GM18858 (cell line): ENCODE data around the gene MAN1C1.

Experiments used
- ATAC-seq: cut with Tn5 transposase; IDR thresholded peaks from one replicate; pipeline ENCODE4 v1.9.1; 2021; ENCODE audit not compliant: unreplicated experiment

The MAN1C1 gene

DNA sequence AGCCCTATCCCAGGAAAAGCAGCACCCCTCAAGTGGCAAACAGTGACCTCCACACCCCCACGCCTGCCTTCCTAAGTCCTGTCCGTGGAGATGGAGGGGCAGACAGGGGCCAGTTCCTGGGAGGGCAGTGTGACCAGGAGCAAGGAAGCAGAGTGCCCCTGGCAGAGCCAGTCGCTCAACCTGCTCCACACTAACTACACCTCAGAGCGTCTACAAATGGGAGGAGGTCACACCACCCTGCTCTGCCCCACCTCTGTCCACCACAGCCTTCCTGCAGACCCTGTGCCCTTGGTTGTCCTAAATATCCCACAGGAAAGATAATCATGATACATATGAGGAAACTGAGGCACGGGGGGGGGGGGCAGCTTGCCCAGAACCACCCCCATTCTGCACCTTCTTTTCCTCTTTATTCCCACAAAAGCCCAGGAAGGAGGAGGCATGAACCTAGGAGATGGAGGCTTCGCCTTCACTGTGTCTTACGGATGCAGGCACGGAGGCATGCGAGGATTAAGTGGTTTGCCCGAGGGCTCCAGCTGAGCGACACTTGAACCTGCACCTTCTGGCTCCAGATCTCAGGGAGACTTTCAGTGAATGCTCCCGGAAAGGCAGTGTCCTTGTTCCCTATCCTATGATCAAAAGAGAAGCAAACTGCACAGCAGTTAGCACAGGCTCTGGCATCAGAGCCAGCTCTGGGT is 140.7 kb downstream of the MAN1C1 start:
- no peak for ATAC-seq

DNA sequence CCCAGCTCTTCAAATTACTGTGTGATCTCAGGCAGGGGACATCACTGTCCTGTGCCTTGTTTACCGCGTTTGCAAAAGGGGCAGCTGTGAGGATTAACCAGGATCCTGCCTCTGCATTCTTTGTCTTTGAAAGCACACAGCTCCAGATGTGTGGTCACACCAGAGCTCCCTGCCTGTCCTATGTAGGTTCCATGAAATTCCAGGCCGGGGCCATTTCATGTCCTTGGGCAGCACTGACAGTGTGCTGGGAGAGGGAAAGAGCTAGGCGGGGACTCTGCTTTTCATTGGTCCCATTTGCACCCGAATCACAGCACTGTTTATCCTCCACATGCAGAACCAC is 141.2 kb downstream of the MAN1C1 start:
- no peak for ATAC-seq

DNA sequence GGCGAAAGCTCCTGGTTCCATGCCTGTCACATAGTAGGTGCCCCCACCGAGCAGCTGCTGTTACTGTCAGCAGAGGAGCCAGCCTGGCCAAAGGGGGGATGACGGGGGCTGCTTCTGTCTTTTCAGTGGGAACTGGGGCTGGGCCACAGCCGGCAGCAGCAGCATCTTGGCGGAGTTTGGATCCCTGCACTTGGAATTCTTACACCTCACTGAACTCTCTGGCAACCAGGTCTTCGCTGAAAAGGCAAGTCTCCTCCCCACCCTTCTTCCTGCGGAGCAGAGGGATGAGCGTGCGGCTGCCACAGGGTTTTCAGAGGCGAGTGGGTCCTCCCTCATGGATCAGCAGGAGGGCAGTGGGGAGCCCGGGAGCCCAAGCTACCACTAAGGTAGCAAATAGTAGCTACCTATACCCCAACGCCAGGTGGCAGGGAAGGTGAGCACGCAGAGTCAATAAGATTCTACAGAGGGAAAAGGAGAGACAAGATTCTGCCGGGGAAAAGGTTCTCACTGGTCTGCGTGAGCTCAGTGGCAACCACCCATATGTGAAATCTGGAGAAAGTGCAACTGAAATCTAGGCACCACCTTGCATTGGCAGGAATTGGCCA is 142.0 kb downstream of the MAN1C1 start:
- ATAC-seq = no peak

- ATAC-seq = no peak
Measured at GRCh38 chr1:25760122-25760719, 143.6 kb downstream of the MAN1C1 start.

GRCh38 chr1:25760871-25761270 is 144.3 kb downstream of the MAN1C1 start:
- ATAC-seq = no peak

DNA sequence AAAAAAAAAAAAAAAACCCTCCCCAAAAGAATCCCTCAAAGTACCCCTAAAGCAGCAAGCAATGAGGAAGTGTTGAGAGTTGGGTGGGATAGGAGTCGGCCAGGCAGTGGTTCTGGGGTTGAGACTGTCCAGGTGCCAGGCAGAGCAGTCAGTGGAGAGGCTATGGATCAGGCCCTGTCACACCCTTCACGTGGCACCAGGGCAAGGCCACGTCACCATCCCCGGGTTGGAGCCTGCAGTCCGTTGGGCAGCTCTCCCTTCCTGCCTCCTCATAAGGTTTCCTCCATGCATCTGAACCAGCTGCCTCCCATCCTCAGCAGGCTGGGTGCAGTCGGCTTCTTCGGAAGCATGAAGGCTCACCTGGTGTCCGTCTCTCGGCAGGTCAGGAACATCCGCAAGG is 146.9 kb downstream of the MAN1C1 start:
- no peak for ATAC-seq

DNA sequence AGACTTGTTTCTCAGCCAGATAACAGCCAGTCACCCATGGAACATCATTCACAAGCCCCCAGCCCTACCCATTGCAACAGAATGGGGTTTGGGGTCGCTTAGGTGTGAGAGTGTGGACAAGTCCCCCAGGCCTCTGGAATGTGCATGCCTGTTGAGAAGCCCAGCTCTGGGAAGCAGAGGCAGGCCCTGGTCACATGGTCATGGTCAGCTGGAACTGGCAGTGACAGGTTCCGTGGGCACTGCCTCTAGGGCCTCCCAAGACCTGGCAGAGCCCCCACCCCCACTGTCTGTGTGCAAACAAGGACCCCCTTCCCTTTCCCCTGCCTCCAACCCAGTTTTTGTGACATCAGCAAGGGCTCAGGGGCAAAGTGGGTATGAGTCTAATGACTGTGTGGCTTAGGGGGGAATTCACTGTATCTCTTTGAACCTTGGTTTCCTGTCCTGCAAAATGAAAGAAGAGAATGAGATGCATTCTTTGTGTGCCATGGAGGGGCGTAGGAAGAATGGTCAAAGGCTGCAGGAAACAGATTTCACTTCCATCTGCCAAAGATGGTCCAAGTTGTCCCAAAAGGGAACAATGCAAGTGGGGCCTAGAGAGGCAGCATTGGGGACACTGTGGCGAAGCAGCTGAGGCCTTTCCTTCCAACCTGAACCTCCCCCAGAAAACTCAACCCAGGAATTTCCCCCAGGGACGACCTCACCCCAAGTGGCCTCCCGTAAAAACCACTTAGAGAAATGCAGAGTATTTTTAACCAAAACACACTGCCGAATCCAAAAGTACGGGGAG is 148.7 kb downstream of the MAN1C1 start:
- no peak for ATAC-seq

GRCh38 chr1:25765923-25766589 is 149.5 kb downstream of the MAN1C1 start:
- ATAC-seq = no peak

DNA sequence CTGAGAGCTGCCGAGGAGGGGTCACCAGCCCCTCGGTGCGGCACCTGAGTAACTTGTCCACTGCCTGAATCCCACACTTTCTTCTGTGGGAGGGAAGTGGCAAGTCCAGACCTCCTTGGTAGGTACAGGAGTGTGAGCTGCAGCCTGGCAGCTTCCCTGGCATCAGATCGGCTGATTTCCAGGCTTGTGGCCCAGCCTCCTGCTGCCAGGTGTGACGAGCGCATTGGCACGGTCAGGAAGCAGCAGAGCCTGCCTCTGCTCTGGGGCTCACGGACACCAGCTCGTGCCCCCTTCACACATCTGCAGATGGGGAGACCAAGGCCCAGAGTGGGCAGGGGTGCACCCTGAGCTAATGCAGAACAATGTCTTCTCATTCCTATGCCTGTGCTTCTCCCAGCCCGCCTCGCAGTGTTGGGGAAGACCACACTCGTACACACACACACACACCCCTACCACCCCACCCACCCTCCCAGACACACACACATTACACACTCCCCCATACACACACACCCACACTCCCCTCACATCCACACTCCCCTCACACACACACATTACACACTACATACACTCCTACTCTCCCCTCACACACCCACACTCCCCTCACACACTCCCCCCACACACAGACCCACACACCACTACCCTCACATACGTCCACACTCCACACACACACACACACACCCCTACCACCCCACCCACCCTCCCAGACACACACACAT is 150.3 kb downstream of the MAN1C1 start:
- no peak for ATAC-seq

- no peak for ATAC-seq
Measured at GRCh38 chr1:25767437-25767770, 150.8 kb downstream of the MAN1C1 start.

GRCh38 chr1:25768999-25769398 is 152.4 kb downstream of the MAN1C1 start:
- ATAC-seq = no peak

DNA sequence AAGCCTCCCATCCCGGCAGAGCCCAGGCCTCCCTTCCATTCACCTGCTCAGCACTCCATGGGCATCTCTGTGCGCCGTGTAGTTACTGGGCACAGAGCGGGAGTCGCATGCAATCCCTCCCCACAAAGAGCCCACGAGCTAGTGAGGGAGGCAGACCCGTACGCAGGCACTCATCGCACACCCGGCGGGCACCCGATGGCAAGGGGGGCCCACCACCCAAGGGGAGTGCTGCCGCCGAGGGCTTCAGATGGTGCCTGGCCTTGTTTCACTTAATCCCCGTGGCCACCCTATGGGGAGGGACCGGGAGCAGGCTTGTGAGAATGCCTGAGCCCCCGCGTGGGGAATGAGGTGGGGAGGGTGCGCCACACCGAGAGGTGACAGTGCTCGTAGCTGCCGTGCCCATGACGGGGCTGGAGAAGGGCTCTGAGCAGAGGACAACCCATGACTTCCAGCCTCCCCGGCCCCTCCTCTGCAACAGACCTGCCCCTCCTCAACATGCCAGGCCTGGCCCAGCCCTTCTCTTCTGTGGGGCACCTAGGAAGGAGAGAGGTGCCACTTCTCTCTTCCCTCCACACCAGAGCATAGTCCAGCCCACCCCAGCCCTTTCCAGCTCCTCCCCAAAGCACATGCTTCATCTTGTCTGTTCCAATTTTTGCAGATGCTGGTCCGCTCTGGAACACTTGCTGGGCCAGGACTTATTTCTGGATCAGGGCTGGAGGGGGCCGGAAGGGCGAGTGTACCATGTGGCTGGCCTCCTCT is 153.2 kb downstream of the MAN1C1 start:
- ATAC-seq = no peak

GRCh38 chr1:25770541-25771220 is 154.1 kb downstream of the MAN1C1 start:
- no peak for ATAC-seq

GRCh38 chr1:25771221-25772114 is 154.9 kb downstream of the MAN1C1 start:
- no peak for ATAC-seq

GRCh38 chr1:25772164-25772563 is 155.6 kb downstream of the MAN1C1 start:
- no peak for ATAC-seq

GRCh38 chr1:25772692-25773245 is 156.2 kb downstream of the MAN1C1 start:
- no peak for ATAC-seq

- no peak for ATAC-seq
Measured at GRCh38 chr1:25773441-25774125, 157.0 kb downstream of the MAN1C1 start.
